Adrenal gland (tissue), 5 donors: ENCODE measurements around the gene SDR42E1.

Experiments
- CTCF ChIP-seq, 6 experiments: fragments of 450-650 bp in 4 of 6; fragments of 200-600 bp in 2 of 6; sonication (generic) in 1 of 6; IDR thresholded peaks; 1 replicate in 5 of 6; 2 replicates in 1 of 6; pipeline versions ENCODE4 v1.5.1 to v1.8.0; 2016 to 2021; ENCODE audit warnings: antibody characterized with exemption in 6 of 6, mild to moderate bottlenecking in 2 of 6, moderate library complexity in 1 of 6
- POLR2A ChIP-seq, 2 donors: fragments of 450-650 bp; IDR thresholded peaks; one replicate each; pipeline ENCODE4 v1.6.1; 2017; ENCODE audit warnings: antibody characterized with exemption in 2 of 2, mild to moderate bottlenecking in 2 of 2, moderate library complexity in 1 of 2
- donor health status: DM: no; HTN: no; CAD: no.

GRCh38 chr16:81992859-81993258 lies 18.4 kb downstream of the SDR42E1 start:
- TF ChIP-seq CTCF (IDR thresholded peaks at IDR 0.05) (no peak), POLR2A (IDR thresholded peaks at IDR 0.05) (no peak)
